GM12878 (cell line): ENCODE measurements around the gene MDM1. TPM values are rescaled to one million over a fixed set of nuclear protein-coding genes. Genes with fewer than 3 reads are reported as not detected.

Experiments
- ATF2 ChIP-seq: IDR thresholded peaks from 2 replicates; pipeline ENCODE4 v1.6.1; 2012; ENCODE audit warnings: low read length, inconsistent platforms
- BMI1 ChIP-seq: fragments of 450-650 bp; IDR thresholded peaks from 2 replicates; pipeline ENCODE4 v1.6.1; 2016; ENCODE audit warnings: mild to moderate bottlenecking, moderate library complexity, borderline replicate concordance
- BRCA1 ChIP-seq: IDR thresholded peaks from 2 replicates; pipeline ENCODE4 v1.6.1; 2011; ENCODE audit warnings: low read depth, low read length, improper control_type of control experiment
- CBX3 ChIP-seq: fragments of 200-600 bp; sonication (generic); IDR thresholded peaks from 2 replicates; pipeline ENCODE4 v1.6.1; 2016; ENCODE audit warnings: low read depth, borderline replicate concordance
- DPF2 ChIP-seq: fragments of 450-650 bp; IDR thresholded peaks from 2 replicates; pipeline ENCODE4 v1.6.1; 2017; ENCODE audit warnings: mild to moderate bottlenecking
- EGR1 ChIP-seq, 2 experiments: IDR thresholded peaks; 1 replicate in 1 of 2; 2 replicates in 1 of 2; pipeline ENCODE4 v1.6.1; 2011 to 2012; ENCODE audit warnings: low read depth in 2 of 2, low read length in 2 of 2, borderline replicate concordance in 1 of 2, mild to moderate bottlenecking in 1 of 2, moderate library complexity in 1 of 2
- EP300 ChIP-seq, 2 experiments: fragments of 150-350 bp in 1 of 2; IDR thresholded peaks; 2 replicates each; pipeline ENCODE4 v1.6.1; 2011 to 2012; ENCODE audit warnings: low read depth in 2 of 2, low read length in 2 of 2, borderline replicate concordance in 1 of 2, improper control_type of control experiment in 1 of 2, inconsistent platforms in 1 of 2; ENCODE audit not compliant: control insufficient read depth in 1 of 2
- ESRRA ChIP-seq: IDR thresholded peaks from 2 replicates; pipeline ENCODE4 v1.6.1; 2012; ENCODE audit warnings: mild to moderate bottlenecking, low read length, improper control_type of control experiment
- FOXM1 ChIP-seq: IDR thresholded peaks from 2 replicates; pipeline ENCODE4 v1.6.1; 2012; ENCODE audit warnings: low read depth, mild to moderate bottlenecking, inconsistent platforms, low read length, moderate library complexity
- HDGF ChIP-seq: fragments of 450-650 bp; IDR thresholded peaks from 2 replicates; pipeline ENCODE4 v1.6.1; 2016; ENCODE audit warnings: antibody characterized with exemption
- KLF5 ChIP-seq: fragments of 450-650 bp; IDR thresholded peaks from 2 replicates; pipeline ENCODE4 v1.6.1; 2014; ENCODE audit warnings: mild to moderate bottlenecking; ENCODE audit not compliant: partially characterized antibody
- MEF2A ChIP-seq: IDR thresholded peaks from 2 replicates; pipeline ENCODE4 v1.6.1; 2011; ENCODE audit warnings: low read depth, mild to moderate bottlenecking, low read length, moderate library complexity; ENCODE audit not compliant: insufficient read depth
- MEF2B ChIP-seq: fragments of 450-650 bp; IDR thresholded peaks from 2 replicates; pipeline ENCODE4 v1.6.1; 2018; ENCODE audit warnings: mild to moderate bottlenecking, moderate library complexity; ENCODE audit not compliant: partially characterized antibody, poor library complexity, severe bottlenecking
- MTA2 ChIP-seq: fragments of 450-650 bp; IDR thresholded peaks from 2 replicates; pipeline ENCODE4 v1.6.1; 2016; ENCODE audit warnings: low read depth, mild to moderate bottlenecking, moderate library complexity
- MXI1 ChIP-seq: fragments of 150-350 bp; IDR thresholded peaks from 2 replicates; pipeline ENCODE4 v1.6.1; 2011; ENCODE audit warnings: low read depth, mild to moderate bottlenecking, inconsistent platforms, low read length, improper control_type of control experiment
- NBN ChIP-seq: fragments of 450-650 bp; IDR thresholded peaks from 2 replicates; pipeline ENCODE4 v1.6.1; 2016
- NFIC ChIP-seq: IDR thresholded peaks from 2 replicates; pipeline ENCODE4 v1.6.1; 2012; ENCODE audit warnings: low read depth, mild to moderate bottlenecking, inconsistent platforms, low read length, moderate library complexity
- NFXL1 ChIP-seq: fragments of 450-650 bp; IDR thresholded peaks from 2 replicates; pipeline ENCODE4 v1.6.1; 2017; ENCODE audit warnings: antibody characterized with exemption, mild to moderate bottlenecking, borderline replicate concordance
- NR2C1 ChIP-seq: fragments of 450-650 bp; IDR thresholded peaks from 2 replicates; pipeline ENCODE4 v1.6.1; 2017; ENCODE audit warnings: antibody characterized with exemption, mild to moderate bottlenecking, moderate library complexity
- POLR2AphosphoS2 ChIP-seq: IDR thresholded peaks from 2 replicates; pipeline ENCODE4 v1.6.1; 2011; ENCODE audit warnings: low read depth, mild to moderate bottlenecking, low read length, improper control_type of control experiment, moderate library complexity
- RB1 ChIP-seq: fragments of 450-650 bp; formaldehyde crosslinking; IDR thresholded peaks from 2 replicates; pipeline ENCODE4 v1.6.1; 2017; ENCODE audit warnings: mild to moderate bottlenecking, borderline replicate concordance
- SIX5 ChIP-seq: IDR thresholded peaks from 2 replicates; pipeline ENCODE4 v1.6.1; 2011; ENCODE audit warnings: mild to moderate bottlenecking, low read depth, low read length, moderate library complexity; ENCODE audit not compliant: severe bottlenecking
- SMARCA5 ChIP-seq: fragments of 450-650 bp; IDR thresholded peaks from 2 replicates; pipeline ENCODE4 v1.6.1; 2017; ENCODE audit warnings: mild to moderate bottlenecking
- SMC3 ChIP-seq: IDR thresholded peaks from 2 replicates; pipeline ENCODE4 v1.6.1; 2011; ENCODE audit warnings: low read length, improper control_type of control experiment, borderline replicate concordance
- SUZ12 ChIP-seq: fragments of 200-600 bp; sonication (generic); IDR thresholded peaks from one replicate; pipeline ENCODE4 v1.6.1; 2018; ENCODE audit warnings: antibody characterized with exemption, mild to moderate bottlenecking; ENCODE audit not compliant: unreplicated experiment
- TARDBP ChIP-seq: IDR thresholded peaks from 2 replicates; pipeline ENCODE4 v1.6.1; 2016; ENCODE audit warnings: borderline replicate concordance
- ZBTB4 ChIP-seq: fragments of 450-650 bp; formaldehyde crosslinking; IDR thresholded peaks from 2 replicates; pipeline ENCODE4 v1.4.0; 2022; ENCODE audit warnings: mild to moderate bottlenecking, moderate library complexity
- ZNF622 ChIP-seq: fragments of 450-650 bp; IDR thresholded peaks from 2 replicates; pipeline ENCODE4 v1.6.1; 2017; ENCODE audit warnings: mild to moderate bottlenecking, inconsistent platforms
- ZZZ3 ChIP-seq: IDR thresholded peaks from 2 replicates; pipeline ENCODE4 v1.6.1; 2011; ENCODE audit warnings: low read depth; ENCODE audit not compliant: control insufficient read depth, insufficient read length
- polyA plus RNA-seq, 11 experiments: library from polyadenylated mRNA; depleted of rRNA in 4 of 11; unstranded in 6 of 11; stranded (reverse) in 5 of 11; fragments of >200 nt; fragmentation: Nextera tagmentation in 4 of 11; fragmentation: Illumina TruSeq in 1 of 11; extraction: Ambion mirVana in 4 of 11; extraction: Trizol in 1 of 11; gene quantifications; 1 replicate in 1 of 11; 2 replicates in 10 of 11; pipeline versions ENCODE4 v1.2.1 to v1.2.3, GENCODE V29; 2011 to 2016; ENCODE audit warnings: inconsistent platforms in 2 of 11, missing spikeins in 2 of 11, low read depth in 1 of 11
- total RNA-seq, 4 experiments: library from RNA; depleted of rRNA in 3 of 4; stranded (reverse); fragments of >200 nt in 3 of 4; fragmentation: Illumina TruSeq in 1 of 4; extraction: Trizol in 1 of 4; gene quantifications; 2 replicates each; pipeline versions ENCODE4 v1.2.1 to v1.2.3, GENCODE V29; 2013 to 2021

Gene MDM1
- total and polyA plus RNA-seq, 10 of the 15 experiments (the other 5 are each of a cell fraction or from before 2014, with no cell fraction given), result 10.1 to 25.3 (median 16.5) TPM

DNA sequence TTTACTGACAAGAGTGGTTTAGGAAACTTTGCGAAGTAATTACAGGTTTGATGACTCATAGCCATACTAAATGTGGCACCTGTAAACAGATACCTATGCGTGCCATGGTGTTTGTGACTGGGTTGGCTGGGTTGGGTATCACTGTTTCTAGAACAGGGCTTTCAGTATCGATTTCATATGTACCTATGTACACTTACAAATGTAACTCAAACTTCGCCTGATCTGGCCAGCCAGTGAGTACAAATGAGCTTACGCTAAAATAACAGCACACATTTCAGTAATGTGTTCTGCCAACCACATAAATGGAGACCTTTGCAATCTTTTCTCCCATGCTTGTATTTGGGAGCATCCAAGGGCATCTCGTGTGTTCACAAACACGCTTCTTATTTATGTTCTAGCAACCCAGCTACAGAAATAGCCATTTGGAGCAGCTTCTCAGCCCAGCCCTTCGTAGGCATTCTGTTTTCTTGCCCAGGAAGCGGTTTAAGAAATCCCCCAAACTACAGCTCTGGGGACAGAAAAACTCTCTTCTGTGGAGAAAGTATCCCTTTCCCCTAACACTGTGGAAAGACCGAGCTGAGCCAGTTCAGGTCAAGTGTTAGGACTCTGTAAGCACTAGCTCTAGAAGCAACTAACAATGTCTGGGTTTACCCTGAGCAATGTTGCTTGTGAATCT is 42.3 kb upstream of the MDM1 start (continued):
- no peak for TF ChIP-seq ZBTB4 (CRISPR knock-in tag)
- TF ChIP-seq SMC3, result peak; percentile 19; the same call in 1 of the 2 replicates
- TF ChIP-seq NFXL1, result no peak
- no peak for TF ChIP-seq ESRRA
- TF ChIP-seq SIX5, result no peak
- 0 out of 2 replicates have a peak, but pooled peaks have one; percentile 66 for TF ChIP-seq MEF2A
- TF ChIP-seq SUZ12, result no peak
- TF ChIP-seq NR2C1, result no peak
- no peak for TF ChIP-seq ZNF622
- TF ChIP-seq NFIC, result peak; percentile 95
- peak; percentile 78; the same call in 1 of the 2 replicates for TF ChIP-seq NBN
- TF ChIP-seq KLF5, result peak; percentile 90
- no peak for TF ChIP-seq TARDBP
- peak; percentile 99 for TF ChIP-seq DPF2
- TF ChIP-seq FOXM1, result peak; percentile 96
- TF ChIP-seq HDGF, result no peak
- no peak for TF ChIP-seq EGR1 (IDR thresholded peaks at IDR 0.05; ENCODE audit: borderline replicate concordance in 1 of 2, low read depth in 2 of 2, low read length in 2 of 2)
- peak; percentile 88 for TF ChIP-seq ATF2
- TF ChIP-seq MXI1, result no peak; the same call in 1 of the 2 replicates
- TF ChIP-seq SMARCA5, result 0 out of 2 replicates have a peak, but pooled peaks have one; percentile 2
- TF ChIP-seq CBX3, result no peak
- peak; percentile 97 for TF ChIP-seq MTA2
- TF ChIP-seq RB1, result no peak
- TF ChIP-seq BRCA1, result no peak
- peak; percentile 50; the same call in 1 of the 2 replicates for TF ChIP-seq POLR2AphosphoS2
- no peak for TF ChIP-seq ZZZ3
- TF ChIP-seq EP300 (IDR thresholded peaks at IDR 0.05; ENCODE audit: borderline replicate concordance in 1 of 2, control insufficient read depth in 1 of 2, low read depth in 2 of 2, low read length in 2 of 2), result peak; percentile 97 to 98
- TF ChIP-seq BMI1, result peak; percentile 80
- peak; percentile 85 for TF ChIP-seq MEF2B
